Right lobe of liver (tissue), 6 donors: Measurements from ENCODE around the gene MRPS11. TPM values are rescaled to one million over a fixed set of nuclear protein-coding genes. Genes with fewer than 3 reads are reported as not detected.

ENCODE experiments used
- ATAC-seq, 4 donors: fragments of 200-7000 bp; cut with Tn5 transposase; one replicate each; pipeline ENCODE4 v1.9.1; 2020; ENCODE audit warnings: mild to moderate bottlenecking in 4 of 4, moderate library complexity in 4 of 4
- DNase-seq, 3 donors: peaks; one replicate each; pipeline ENCODE4 v3.0.0-alpha.2; 2020
- H3K27ac ChIP-seq, 3 donors: fragments of 200-600 bp; one replicate each; pipeline ENCODE4 v1.8.0; 2022
- H3K27me3 ChIP-seq, 2 donors: fragments of 200-600 bp; one replicate each; pipeline ENCODE4 v1.8.0; 2022
- H3K36me3 ChIP-seq, 4 donors: fragments of 200-600 bp; sonication (generic) in 1 of 4; one replicate each; pipeline versions ENCODE4 v1.5.1 to v1.8.0; 2017 to 2022; ENCODE audit warnings: control low read depth in 1 of 4
- H3K4me1 ChIP-seq, 4 donors: fragments of 200-600 bp; sonication (generic) in 1 of 4; one replicate each; pipeline versions ENCODE4 v1.5.1 to v1.8.0; 2017 to 2022; ENCODE audit warnings: control low read depth in 1 of 4
- H3K4me3 ChIP-seq, 3 donors: fragments of 200-600 bp; one replicate each; pipeline ENCODE4 v1.8.0; 2022
- H3K9me3 ChIP-seq, 4 donors: fragments of 200-600 bp; sonication (generic) in 1 of 4; one replicate each; pipeline versions ENCODE4 v1.5.1 to v1.8.0; 2017 to 2022; ENCODE audit warnings: control low read depth in 1 of 4
- CTCF ChIP-seq, 4 donors: fragments of 200-600 bp in 3 of 4; fragments of 450-650 bp in 1 of 4; IDR thresholded peaks; one replicate each; pipeline versions ENCODE4 v1.5.1 to v1.8.0; 2016 to 2022; ENCODE audit warnings: antibody characterized with exemption in 4 of 4, mild to moderate bottlenecking in 2 of 4
- POLR2A ChIP-seq: fragments of 450-650 bp; IDR thresholded peaks from one replicate; pipeline ENCODE4 v1.6.1; 2017; ENCODE audit warnings: antibody characterized with exemption, mild to moderate bottlenecking
- WGBS: methylation state at CpG from one replicate; pipeline ENCODE4 v1.1.6; 2018; ENCODE audit warnings: low coverage, low lambda C conversion rate; ENCODE audit not compliant: insufficient coverage; ENCODE audit errors: missing lambda C conversion rate; 5-methylcytosine and 5-hydroxymethylcytosine counted together
- intact Hi-C, 2 donors: fragments of 100-400 bp; cut with DNase I; formaldehyde crosslinking; loops; one replicate each; pipeline versions ENCODE4 v1.11.2 to v1.14.1; 2022
- long read RNA-seq: library from polyadenylated mRNA; unstranded; transcript quantifications from one replicate; pipeline ENCODE4 v2.0.0, GENCODE V29; 2019
- total RNA-seq, 6 experiments: library from RNA; depleted of rRNA in 2 of 6; stranded (reverse); fragments of >200 nt in 2 of 6; fragmentation: NEBNext Ultra II Directional in 3 of 6; extraction: Animal tissue kit (Norgen Biotek cat#: 25700) in 3 of 6; gene quantifications; one replicate each; pipeline versions ENCODE4 v1.1.0 to v1.2.4, GENCODE V29; 2016 to 2023
- donor health status: DM: no; HTN: yes; CAD: no.
- donor health status: DM: no; HTN: no; CAD: no.
- donor health status: DM: no; HTN: no; CAD: no.
- donor health status: DM: no; HTN: yes; CAD: no.
- donor health status: DM: no; HTN: yes; CAD: no.

MRPS11 gene
- total RNA-seq = 10 to 100 TPM; 25.4 to 38.0 (median 32.7) TPM
- long read RNA-seq, transcript MRPS11-201 (6 exons, 3,644 nt) = major isoform, 7 of 8 reads
- long read RNA-seq, partial matches to known transcripts = 1 of 8 reads
- long read RNA-seq, other reads (novel, unspliced or antisense) = 0 of 8 reads

- no peaks in the 10 kb centered on the region for H3K9me3 ChIP-seq
- H3K36me3 ChIP-seq = peaks cover 0 to 25% (median 11%) of the 10 kb centered on the region in 4 donors
- H3K4me3 ChIP-seq = peak within 1 kb of the TSS; percentile 76 to 90 (median 82)
- peaks cover 0 to 21% (median 9%) of the 10 kb centered on the region in 4 donors for H3K4me1 ChIP-seq
- TF ChIP-seq CTCF (IDR thresholded peaks at IDR 0.05) (no peak), POLR2A (peak; percentile 67)
- 0% methylated on average over 22 of the region's 55 CpGs for WGBS
- no peaks in the 10 kb centered on the region for H3K27me3 ChIP-seq
- peak within 1 kb of the TSS; percentile 90 to 98 (median 96) for H3K27ac ChIP-seq
- DNase-seq = peak; percentile 87 to 93 (median 92)
- peak; percentile 91 to 94 (median 94) for ATAC-seq
- intact Hi-C loops = no loop called here
Measured at GRCh38 chr15:88467073-88467934, at the start of gene MRPS11, which contains the start of gene MRPL46. Gene MRPS11 (plus strand): TSS chr15:88467708. CDS start chr15:88467718, 10 bp downstream. Gene MRPL46 (minus strand): TSS chr15:88467388. CDS start chr15:88467377, 11 bp downstream.

- intact Hi-C loops = no loop called here
- Histone ChIP-seq H3K4me1 (no peaks in the 10 kb centered on the region), H3K27ac (no peak overlapping the region), H3K9me3 (no peaks in the 10 kb centered on the region), H3K4me3 (no peak overlapping the region), H3K36me3 (no peaks in the 10 kb centered on the region), H3K27me3 (no peaks in the 10 kb centered on the region)
- WGBS = 23% methylated on average over 3 of the region's 3 CpGs
- no peak for DNase-seq
- TF ChIP-seq POLR2A = no peak
- no peak for TF ChIP-seq CTCF (IDR thresholded peaks at IDR 0.05)
- no peak for ATAC-seq
Measured at GRCh38 chr15:88419830-88420229, 47.7 kb upstream of the MRPS11 start.

GRCh38 chr15:88423331-88423730 is 44.2 kb upstream of the MRPS11 start:
- ATAC-seq (no peak), DNase-seq (no peak)
- intact Hi-C loops = no loop called here
- TF ChIP-seq CTCF (IDR thresholded peaks at IDR 0.05) (no peak), POLR2A (no peak)
- H3K4me1 ChIP-seq = no peaks in the 10 kb centered on the region
- 69% methylated on average over 5 of the region's 8 CpGs for WGBS
- H3K27ac ChIP-seq = no peak overlapping the region
- no peaks in the 10 kb centered on the region for H3K9me3 ChIP-seq
- no peak overlapping the region for H3K4me3 ChIP-seq
- no peaks in the 10 kb centered on the region for H3K36me3 ChIP-seq
- H3K27me3 ChIP-seq = no peaks in the 10 kb centered on the region

- 29% methylated on average over 1 of the region's 2 CpGs for WGBS
- Histone ChIP-seq H3K27me3 (no peaks in the 10 kb centered on the region), H3K27ac (no peak overlapping the region), H3K9me3 (no peaks in the 10 kb centered on the region), H3K4me3 (no peak overlapping the region), H3K36me3 (no peaks in the 10 kb centered on the region), H3K4me1 (no peaks in the 10 kb centered on the region)
- no peak for ATAC-seq
- intact Hi-C loops = no loop called here
- no peak for DNase-seq
- TF ChIP-seq CTCF (IDR thresholded peaks at IDR 0.05) (no peak), POLR2A (no peak)
Measured at GRCh38 chr15:88426304-88426703, 41.2 kb upstream of the MRPS11 start.
